Cardiac fibroblast (primary cell): Measurements from ENCODE around the gene STRN.

Experiments used
- DNase-seq, 2 donors: peaks; one replicate each; pipeline versions ENCODE4 v3.0.0 to v3.0.0-alpha.2; 2010; ENCODE audit warnings: low read depth in 2 of 2
- H3K4me3 ChIP-seq, 2 donors: replicated peaks in 1 of 2; 1 replicate in 1 of 2; 2 replicates in 1 of 2; pipeline ENCODE4 v1.5.1; 2011; ENCODE audit warnings: low read depth in 2 of 2, low read length in 2 of 2, mild to moderate bottlenecking in 2 of 2, moderate library complexity in 1 of 2
- CTCF ChIP-seq: IDR thresholded peaks from one replicate; pipeline ENCODE4 v1.5.1; 2011; ENCODE audit warnings: low read depth, mild to moderate bottlenecking, low read length, inconsistent platforms

STRN gene

GRCh38 chr2:36963734-36964133 lies 2.6 kb downstream of the STRN start:
- no peak for DNase-seq
- H3K4me3 ChIP-seq: no peak overlapping the region
- TF ChIP-seq CTCF: no peak

- H3K4me3 ChIP-seq: no peak overlapping the region
- DNase-seq: no peak
- TF ChIP-seq CTCF: no peak
These were observed 3.2 kb downstream of the STRN start for GRCh38 chr2:36963106-36963505.

GRCh38 chr2:36960773-36961172 lies 5.6 kb downstream of the STRN start:
- no peak overlapping the region for H3K4me3 ChIP-seq
- TF ChIP-seq CTCF: no peak
- no peak for DNase-seq

GRCh38 chr2:36960005-36960675 lies 6.2 kb downstream of the STRN start:
- DNase-seq: no peak
- no peak overlapping the region for H3K4me3 ChIP-seq
- no peak for TF ChIP-seq CTCF

GRCh38 chr2:36954977-36955607 lies 11.2 kb downstream of the STRN start:
- no peak for TF ChIP-seq CTCF
- DNase-seq: no peak

GRCh38 chr2:36952748-36953197 lies 13.6 kb downstream of the STRN start:
- DNase-seq: no peak
- no peak for TF ChIP-seq CTCF

More at GRCh38 chr2:36954977-36955607, 11.2 kb downstream of the STRN start:
- no peak overlapping the region for H3K4me3 ChIP-seq

More at GRCh38 chr2:36952748-36953197, 13.6 kb downstream of the STRN start:
- no peak overlapping the region for H3K4me3 ChIP-seq
